NCI-H146 treated with DMSO at 0.1 percent for 48 hours (cell line): ENCODE results near the gene SLC25A23.
"Not testable (repeated sequence)": the region's sequence is repeated elsewhere in the genome, so short reads cannot be mapped to it uniquely, and the experiment has no call there.

Experiments
- DNase-seq: peaks from one replicate; lab custom pipeline; 2025; ENCODE audit not compliant: unreplicated experiment; lab: John Stamatoyannopoulos, UW

SLC25A23 gene

DNA sequence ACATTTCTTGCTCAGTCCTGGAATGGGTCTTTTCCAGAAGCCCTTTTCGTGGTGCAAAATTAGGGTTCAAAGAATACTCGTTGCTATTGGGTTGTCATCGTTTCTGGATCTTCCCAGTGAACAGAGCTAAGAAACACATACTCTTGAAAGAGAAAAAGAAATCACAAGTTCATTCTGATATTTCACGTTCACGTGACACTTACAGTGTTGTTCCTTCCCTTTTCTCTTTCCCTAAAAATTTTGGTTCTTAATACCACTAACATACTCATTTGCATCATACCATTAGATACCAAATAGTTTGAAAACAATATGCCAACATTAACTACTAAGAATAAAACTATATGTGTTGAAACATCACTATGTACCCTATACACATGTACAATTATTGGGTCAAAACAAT is 53.2 kb downstream of the SLC25A23 start:
- DNase-seq = no peak

DNA sequence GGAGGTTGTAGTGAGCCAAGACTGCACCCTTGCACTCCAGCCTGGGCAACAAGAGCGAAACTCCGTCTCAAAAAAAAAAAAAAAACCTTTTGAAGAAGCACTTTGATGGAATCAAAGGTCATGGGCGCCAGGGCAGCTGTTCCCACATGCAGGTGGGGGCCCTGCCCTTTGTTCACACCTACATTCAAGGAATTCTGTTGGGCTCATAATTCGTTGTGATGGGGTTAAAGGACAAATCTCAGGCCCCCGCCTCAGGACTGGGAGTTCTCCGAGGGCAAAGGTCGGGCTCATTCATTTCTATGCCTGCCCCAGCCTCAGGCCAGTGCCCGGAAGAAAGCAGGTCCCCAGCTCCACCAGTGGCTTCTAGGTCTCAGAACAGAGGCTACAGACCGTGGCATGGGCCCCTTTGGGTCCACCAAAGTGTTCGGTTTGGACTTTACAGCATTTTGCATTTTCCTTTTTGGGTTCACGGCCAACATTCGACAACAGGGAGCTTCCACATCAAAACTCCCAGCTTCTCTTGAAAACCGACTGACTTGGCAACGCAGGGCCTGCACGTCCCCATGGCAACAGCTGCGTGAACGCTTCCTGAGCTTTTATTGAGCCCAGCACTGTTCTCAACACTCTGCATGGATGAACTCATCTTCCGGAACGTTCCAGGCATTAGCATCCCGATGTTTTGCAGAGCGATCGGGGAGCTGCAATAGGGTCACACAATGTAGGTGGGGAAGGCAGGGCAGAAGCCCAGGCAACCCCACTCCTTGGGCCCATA is 56.6 kb downstream of the SLC25A23 start:
- no peak for DNase-seq

DNA sequence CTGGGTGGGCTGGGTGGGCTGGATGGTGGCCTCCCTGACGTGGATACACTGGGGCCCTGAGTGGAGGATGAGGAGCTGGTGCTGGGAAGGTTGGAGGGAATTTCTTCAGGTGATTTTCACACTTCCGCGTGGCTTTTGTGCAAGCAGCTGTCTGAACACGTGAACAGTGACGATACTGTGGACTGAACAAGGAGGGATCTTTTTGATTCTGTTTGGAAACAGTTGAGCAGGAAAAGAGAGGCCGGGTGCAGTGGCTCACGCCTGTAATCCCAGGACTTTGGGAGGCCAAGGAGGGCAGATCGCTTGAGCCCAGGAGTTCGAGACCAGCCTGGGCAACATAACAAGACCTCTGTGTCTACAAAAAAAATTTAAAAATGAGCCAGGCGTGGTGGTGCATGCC is 57.5 kb downstream of the SLC25A23 start:
- no peak for DNase-seq

GRCh38 chr19:6400062-6400944 is 59.3 kb downstream of the SLC25A23 start:
- DNase-seq = not testable (repeated sequence)

DNA sequence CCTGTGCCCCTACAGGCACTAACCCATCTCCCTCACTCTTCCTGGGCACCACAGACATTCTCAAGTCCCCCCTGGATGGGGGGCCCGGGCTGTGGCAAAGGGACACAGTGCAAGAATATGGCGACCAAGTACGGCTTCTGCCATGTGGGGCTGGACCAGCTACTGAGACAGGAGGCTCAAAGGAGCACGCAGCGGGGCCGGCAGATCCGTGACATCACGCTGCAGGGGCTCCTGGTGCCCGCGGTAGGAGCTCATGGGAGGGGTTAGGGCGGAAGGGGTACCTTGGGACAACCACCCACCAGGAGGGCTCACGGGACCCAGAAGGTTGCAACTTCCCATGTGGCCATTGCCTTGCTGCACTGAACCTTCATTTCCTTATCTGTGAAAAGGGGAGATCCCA is 63.3 kb downstream of the SLC25A23 start:
- no peak for DNase-seq

- no peak for DNase-seq
Measured at GRCh38 chr19:6394831-6395230, 64.8 kb downstream of the SLC25A23 start.

DNA sequence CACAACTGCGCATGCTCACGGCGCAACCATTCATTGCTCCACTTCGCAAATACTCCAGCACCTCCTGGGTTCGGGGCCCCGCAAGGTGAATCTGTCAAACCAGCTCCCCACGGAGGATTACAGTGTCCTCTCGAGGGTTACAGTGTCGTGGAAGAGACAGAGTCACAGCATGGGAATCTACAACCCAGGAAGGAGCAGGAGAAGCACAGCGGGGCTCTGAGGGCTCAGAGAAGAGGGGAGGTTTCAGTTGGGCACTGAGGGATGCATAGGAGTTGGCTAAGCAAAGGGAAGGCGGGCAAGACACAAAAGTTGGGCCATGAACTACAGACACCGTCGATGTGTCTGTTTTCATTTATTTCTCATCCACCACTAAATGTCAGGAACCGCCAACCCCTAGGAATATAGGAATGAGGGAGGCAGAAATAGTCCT is 65.6 kb downstream of the SLC25A23 start:
- no peak for DNase-seq

GRCh38 chr19:6393074-6393982 is 66.3 kb downstream of the SLC25A23 start, which contains the start of gene GTF2F1:
Gene GTF2F1 (minus strand): TSS chr19:6393164. CDS start chr19:6392995, 169 bp downstream.
- DNase-seq = peak; percentile 78

- no peak for DNase-seq
Measured at GRCh38 chr19:6392221-6393073, 67.1 kb downstream of the SLC25A23 start.
